NCI-H1417 treated with DMSO at 0.1 percent for 48 hours (cell line): Measurements from ENCODE around the gene TPRG1L.
"Not testable (repeated sequence)": the region's sequence is repeated elsewhere in the genome, so short reads cannot be mapped to it uniquely, and the experiment has no call there.

Source experiments
- DNase-seq: peaks from one replicate; lab custom pipeline; 2025; lab: John Stamatoyannopoulos, UW

Gene TPRG1L

GRCh38 chr1:3624200-3625136 lies at the start of gene TPRG1L:
Gene TPRG1L (plus strand): TSS chr1:3625015. CDS start chr1:3625073, 58 bp downstream.
- peak; percentile 90 for DNase-seq

DNA sequence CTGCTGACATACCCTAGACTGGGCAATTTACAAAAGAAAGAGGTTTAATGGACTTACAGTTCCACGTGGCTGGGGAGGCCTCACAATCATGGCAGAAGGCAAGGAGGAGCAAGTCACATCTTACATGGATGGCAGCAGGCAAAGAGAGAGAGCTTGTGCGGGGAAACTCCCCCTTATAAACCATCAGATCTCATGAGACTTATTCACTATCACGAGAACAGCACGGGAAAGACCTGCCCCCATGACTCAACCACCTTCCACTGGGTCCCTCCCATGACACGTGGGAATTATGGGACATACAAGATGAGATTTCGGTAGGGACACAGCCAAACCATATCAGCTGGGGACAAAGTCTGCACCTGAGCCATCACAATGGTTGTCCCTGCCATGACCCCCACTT lies 49.3 kb upstream of the TPRG1L start:
- not testable (repeated sequence) for DNase-seq

GRCh38 chr1:3575993-3576392 lies 48.8 kb upstream of the TPRG1L start:
- no peak for DNase-seq

DNA sequence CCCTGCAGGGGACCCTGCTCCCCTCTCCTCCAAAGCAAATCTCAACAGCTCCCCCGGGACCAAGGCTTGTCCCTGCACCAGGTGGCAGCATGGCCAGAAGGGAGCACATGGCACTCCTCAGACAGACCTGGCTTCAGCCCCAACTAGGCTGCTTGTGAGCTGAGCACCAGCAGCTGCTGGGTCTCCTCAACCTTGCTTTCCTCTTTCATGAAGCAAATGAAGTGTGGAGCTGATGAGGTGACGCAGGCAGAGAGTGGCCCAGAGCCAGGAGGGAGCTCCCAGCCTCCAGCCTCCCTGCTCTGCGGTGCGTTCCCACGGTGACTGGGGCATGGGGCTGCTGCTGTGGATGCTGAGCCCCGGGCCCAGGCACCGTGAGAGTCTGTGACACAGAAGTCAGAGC lies 47.5 kb upstream of the TPRG1L start:
- no peak for DNase-seq

DNA sequence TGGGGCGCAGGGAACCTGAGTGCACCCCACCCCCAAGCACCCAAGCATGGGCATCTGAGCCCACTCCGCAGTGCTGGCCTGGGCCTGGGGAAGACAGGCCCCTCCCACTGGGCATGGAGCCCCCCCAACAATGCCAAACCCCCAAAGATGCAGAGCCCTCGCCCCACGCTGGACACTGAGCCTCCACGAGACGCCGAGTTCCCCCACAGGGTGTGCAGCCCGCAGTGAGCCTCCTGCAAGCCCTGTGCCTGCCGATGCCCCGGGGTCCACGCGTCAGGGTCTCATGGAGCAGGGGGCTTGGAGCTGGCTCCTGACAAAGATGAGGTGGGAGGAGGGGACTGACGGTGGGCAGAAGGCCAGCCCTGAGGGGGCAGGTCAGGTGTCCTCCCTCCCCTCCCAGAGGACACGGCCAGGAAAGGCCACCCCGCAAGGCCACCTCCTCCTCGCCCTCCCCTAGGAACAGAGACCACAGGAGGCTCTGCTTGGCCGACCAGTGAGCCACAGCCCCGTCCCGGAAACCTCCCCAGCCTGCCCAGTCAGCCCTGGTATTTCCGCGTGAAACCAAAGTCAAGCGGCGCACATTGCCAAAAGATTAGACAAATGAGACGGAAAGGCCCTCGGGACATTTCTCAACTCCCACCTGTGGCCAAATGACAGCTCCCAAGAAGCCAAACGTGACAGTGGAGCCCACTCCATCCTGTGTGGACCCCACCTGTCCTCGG lies 46.9 kb upstream of the TPRG1L start:
- DNase-seq: no peak

- no peak for DNase-seq
Measured at GRCh38 chr1:3578433-3578805, 46.4 kb upstream of the TPRG1L start.

DNA sequence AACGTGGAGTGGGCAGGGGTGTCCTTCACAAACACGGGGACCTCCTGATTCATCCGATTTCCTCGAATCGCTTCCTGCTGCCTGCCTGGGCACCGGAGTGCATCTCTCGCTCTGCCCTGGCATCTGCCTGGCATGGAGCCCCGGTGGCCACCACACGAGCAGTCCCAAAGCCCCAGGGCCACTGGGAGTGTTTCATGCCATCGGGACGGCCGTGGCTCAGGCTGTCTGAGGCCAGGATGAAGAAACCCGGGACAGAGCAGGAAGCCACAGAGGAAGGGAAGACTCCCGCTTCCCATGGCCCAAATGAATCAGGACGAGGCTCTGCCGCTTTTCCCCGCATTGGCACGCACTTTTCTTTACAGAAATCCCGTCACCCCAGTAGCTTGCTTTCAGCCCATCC lies 45.9 kb upstream of the TPRG1L start:
- DNase-seq: no peak

DNA sequence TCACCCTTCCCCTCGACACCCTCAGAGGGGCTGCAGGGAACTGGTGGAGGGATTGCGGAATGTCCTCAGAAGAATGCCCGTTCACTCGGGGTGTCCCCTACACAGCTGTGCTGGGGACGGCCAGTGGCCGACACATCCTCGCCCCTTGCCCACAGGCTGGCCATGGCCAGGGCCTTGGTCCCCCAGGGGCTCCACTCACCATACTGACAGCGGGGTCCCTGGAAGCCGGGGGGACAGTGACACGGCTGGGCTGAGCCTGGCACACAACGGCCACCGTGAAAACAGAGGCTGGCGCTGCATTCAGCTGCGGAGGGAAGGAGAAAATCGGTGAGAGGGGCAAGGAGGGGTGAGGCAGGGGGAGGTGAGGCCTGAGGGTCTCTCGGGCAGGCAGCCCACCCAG lies 45.2 kb upstream of the TPRG1L start:
- no peak for DNase-seq

DNA sequence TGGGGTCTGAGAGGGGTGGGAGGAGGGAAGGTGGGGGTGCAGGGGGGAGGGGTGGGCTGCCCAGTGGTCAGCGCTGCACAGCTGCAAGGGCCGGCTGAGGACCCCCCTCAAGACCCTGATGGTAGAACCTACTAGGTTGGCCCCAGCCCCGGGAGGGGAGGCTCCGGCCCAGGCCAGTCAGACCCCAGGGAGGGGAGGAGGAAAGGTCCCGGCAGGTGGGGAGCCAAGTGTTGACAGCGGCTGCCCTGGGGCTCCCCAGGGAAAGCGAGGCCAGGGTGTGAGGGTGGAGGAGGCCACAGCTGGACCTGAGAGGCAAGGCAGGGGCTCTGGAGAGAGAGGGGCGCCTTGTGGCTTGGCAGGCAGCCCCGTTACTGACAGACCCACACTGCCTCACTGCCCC lies 44.6 kb upstream of the TPRG1L start:
- no peak for DNase-seq

GRCh38 chr1:3581296-3582036 lies 43.3 kb upstream of the TPRG1L start:
- no peak for DNase-seq

GRCh38 chr1:3583751-3584150 lies 41.1 kb upstream of the TPRG1L start:
- DNase-seq: not testable (repeated sequence)

GRCh38 chr1:3584915-3585314 lies 39.9 kb upstream of the TPRG1L start:
- no peak for DNase-seq

DNA sequence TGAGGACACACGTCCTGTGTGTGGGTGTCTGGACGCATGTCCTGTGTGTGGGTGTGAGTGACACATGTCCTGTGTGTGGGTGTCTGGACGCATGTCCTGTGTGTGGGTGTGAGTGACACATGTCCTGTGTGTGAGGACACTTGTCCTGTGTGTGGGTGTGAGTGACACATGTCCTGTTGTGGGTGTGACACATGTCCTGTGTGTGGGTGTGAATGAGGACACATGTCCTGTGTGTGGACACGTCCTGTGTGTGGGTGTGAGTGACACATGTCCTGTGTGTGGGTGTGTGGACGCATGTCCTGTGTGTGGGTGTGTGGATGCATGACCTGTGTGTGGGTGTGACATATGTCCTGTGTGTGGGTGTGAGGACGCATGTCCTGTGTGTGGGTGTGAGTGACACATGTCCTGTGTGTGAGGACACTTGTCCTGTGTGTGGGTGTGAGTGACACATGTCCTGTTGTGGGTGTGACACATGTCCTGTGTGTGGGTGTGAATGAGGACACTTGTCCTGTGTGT lies 39.4 kb upstream of the TPRG1L start:
- not testable (repeated sequence) for DNase-seq

- DNase-seq: no peak
Measured at GRCh38 chr1:3585940-3586568, 38.8 kb upstream of the TPRG1L start.

DNA sequence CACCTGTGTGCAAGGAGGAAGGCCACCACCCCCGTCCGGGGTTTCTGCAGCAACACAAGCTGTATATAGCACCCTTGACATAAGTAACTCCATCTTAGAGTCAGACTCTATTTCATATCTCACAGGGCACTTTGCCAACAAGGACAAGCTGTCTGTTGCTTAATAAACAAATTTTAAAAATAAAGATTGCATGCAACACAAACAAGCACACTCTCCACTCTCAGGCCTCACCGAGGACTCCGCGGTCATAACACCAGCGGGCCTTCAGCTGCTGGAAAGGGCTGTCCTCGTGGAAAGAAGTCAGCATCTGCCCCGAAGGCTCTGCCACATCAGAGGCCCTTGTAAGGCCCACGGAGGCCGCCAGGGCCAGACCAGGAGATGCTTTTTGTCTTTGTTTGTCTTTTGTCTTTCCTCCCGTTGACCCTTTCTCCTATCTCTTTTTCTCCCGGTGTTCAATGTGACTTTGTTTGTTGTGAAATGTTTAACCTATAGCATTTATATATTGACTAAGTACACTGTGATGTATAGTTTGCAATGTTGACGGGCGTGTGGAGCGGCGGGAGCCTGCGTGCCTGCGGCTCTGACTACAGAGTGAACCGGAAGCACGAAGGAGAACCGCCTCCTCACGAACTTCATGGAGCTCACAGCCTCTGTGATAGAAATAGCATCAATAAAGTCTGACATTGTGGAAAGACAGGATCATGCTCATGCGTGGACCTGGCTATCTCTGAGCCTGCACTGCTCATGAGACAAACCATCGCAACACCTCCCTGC lies 37.6 kb upstream of the TPRG1L start:
- DNase-seq: no peak

DNA sequence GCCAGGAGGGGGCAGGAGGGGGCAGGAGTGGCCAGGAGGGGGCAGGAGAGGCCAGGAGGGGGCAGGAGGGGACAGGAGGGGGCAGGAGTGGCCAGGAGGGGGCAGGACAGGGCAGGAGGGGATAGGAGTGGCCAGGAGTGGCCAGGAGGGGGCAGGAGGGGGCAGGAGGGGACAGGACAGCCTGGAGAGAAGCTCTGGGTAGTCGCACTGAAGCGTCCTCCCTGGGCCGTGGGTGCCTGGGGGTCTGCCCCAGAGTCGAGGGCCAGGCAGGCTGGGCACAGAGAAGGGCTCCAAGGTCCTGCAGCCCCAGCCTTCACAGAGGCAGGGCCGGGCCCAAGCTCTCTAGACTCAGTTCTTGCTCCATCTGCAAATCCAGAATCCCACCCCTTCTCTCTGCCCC lies 36.4 kb upstream of the TPRG1L start:
- no peak for DNase-seq

- DNase-seq: peak; percentile 8
Measured at GRCh38 chr1:3590139-3590763, 34.6 kb upstream of the TPRG1L start.

- no peak for DNase-seq
Measured at GRCh38 chr1:3590951-3591865, 33.6 kb upstream of the TPRG1L start.

DNA sequence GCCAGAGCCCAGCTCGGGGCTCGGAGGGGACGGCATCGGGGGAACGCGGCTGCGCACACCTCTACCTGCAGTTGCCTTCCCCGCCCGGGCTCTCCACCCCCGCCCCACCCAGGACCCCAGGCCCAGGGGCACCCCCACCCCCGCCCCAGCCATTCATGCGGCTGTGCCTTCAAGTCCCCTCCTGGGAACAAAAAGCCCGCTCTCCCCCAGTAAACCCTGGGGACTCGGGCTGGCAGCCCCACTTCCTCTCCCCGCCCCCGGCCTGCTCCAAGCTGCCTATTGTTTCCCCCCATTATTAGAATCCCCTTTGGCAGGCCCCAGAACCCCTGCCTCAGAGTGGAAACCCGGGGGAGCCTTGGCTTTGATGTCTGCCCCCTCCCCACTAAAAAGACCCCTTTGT lies 31.5 kb upstream of the TPRG1L start:
- DNase-seq: no peak
